ENCODE measurements around the gene GALNT8. TPM values are rescaled to one million over a fixed set of nuclear protein-coding genes. Genes with fewer than 3 reads are reported as not detected.

Gene GALNT8
- polyA plus RNA-seq, 4 donors = 0.67 to 14.4 (median 6.8) TPM; not detected in 1

DNA sequence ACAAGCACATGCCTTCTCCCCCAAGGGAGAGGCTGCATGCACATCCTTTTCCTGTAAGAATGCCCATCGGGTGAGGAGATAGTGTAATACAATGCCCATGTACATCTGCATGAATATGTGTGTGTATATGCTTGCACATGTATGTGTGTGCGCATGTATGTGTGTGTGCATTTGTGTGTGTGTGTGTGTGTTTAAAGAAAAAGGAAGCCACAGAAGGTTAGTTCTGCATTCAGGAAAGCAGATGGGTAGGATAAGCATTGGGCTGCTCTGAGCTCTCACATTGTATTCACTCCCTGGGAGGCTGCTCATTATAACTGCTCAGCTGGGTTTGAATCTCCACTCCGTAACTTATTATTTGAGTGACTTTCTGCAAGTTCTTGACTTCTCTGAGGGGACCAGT is 74.3 kb downstream of the GALNT8 start:
- 83 to 93% (median 83%) methylated on average over 3 of the region's 3 CpGs for WGBS, 3 donors
- no peak for FAIRE-seq
- H3K27ac ChIP-seq (ENCODE audit: low read depth in 1 of 3, low read length in 2 of 3) = no peak overlapping the region

DNA sequence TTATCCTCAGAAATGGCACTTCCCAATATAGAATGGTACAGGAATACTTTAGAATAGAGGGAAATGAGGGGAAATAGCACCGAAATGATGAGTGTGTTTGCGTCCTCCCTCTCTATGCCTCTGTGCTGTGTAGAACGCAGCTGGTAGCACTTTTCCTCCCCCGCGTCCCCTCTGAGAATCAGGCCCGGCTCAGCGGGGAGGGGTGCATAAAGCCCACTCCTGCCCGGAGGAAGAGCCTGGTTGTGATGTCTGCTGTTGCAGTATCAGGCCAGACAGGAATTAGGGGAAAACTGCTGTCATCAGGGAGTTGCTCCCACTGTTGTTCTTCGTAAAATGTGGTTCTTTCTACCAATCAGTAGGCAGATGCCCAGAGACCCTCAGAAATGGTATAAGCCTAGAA is 76.0 kb downstream of the GALNT8 start:
- H3K27me3 ChIP-seq (ENCODE audit: control insufficient read depth in 3 of 3, insufficient read depth in 3 of 3, low read length in 3 of 3) = peaks cover 0 to 3% (median 0%) of the 10 kb centered on the region in 3 donors
- H3K9me3 ChIP-seq (ENCODE audit: control insufficient read depth in 2 of 2, insufficient read depth in 1 of 2, low read depth in 1 of 2, low read length in 1 of 2) = no peaks in the 10 kb centered on the region
- no peak for DNase-seq
- WGBS, 3 donors = 74 to 84% (median 75%) methylated on average over 9 of the region's 9 CpGs
- no peak overlapping the region for H3K27ac ChIP-seq (ENCODE audit: low read depth in 1 of 3, low read length in 2 of 3)
- H3K4me1 ChIP-seq (ENCODE audit: control insufficient read depth in 3 of 3, insufficient read depth in 2 of 3, low read depth in 1 of 3, low read length in 2 of 3) = no peaks in the 10 kb centered on the region
- no peaks in the 10 kb centered on the region for H3K36me3 ChIP-seq (ENCODE audit: control insufficient read depth in 3 of 3, insufficient read depth in 2 of 3, low read depth in 1 of 3, low read length in 3 of 3)
- no peak for FAIRE-seq
- H3K4me3 ChIP-seq (ENCODE audit: low read depth in 1 of 3, low read length in 3 of 3) = no peak overlapping the region

More for the DNA sequence above, 74.3 kb downstream of the GALNT8 start:
- DNase-seq = no peak
- H3K4me3 ChIP-seq (ENCODE audit: low read depth in 1 of 3, low read length in 3 of 3) = no peak overlapping the region
- peaks cover 0 to 3% (median 0%) of the 10 kb centered on the region in 3 donors for H3K27me3 ChIP-seq (ENCODE audit: control insufficient read depth in 3 of 3, insufficient read depth in 3 of 3, low read length in 3 of 3)
- no peaks in the 10 kb centered on the region for H3K36me3 ChIP-seq (ENCODE audit: control insufficient read depth in 3 of 3, insufficient read depth in 2 of 3, low read depth in 1 of 3, low read length in 3 of 3)
- H3K4me1 ChIP-seq (ENCODE audit: control insufficient read depth in 3 of 3, insufficient read depth in 2 of 3, low read depth in 1 of 3, low read length in 2 of 3) = no peaks in the 10 kb centered on the region
- no peaks in the 10 kb centered on the region for H3K9me3 ChIP-seq (ENCODE audit: control insufficient read depth in 2 of 2, insufficient read depth in 1 of 2, low read depth in 1 of 2, low read length in 1 of 2)

DNA sequence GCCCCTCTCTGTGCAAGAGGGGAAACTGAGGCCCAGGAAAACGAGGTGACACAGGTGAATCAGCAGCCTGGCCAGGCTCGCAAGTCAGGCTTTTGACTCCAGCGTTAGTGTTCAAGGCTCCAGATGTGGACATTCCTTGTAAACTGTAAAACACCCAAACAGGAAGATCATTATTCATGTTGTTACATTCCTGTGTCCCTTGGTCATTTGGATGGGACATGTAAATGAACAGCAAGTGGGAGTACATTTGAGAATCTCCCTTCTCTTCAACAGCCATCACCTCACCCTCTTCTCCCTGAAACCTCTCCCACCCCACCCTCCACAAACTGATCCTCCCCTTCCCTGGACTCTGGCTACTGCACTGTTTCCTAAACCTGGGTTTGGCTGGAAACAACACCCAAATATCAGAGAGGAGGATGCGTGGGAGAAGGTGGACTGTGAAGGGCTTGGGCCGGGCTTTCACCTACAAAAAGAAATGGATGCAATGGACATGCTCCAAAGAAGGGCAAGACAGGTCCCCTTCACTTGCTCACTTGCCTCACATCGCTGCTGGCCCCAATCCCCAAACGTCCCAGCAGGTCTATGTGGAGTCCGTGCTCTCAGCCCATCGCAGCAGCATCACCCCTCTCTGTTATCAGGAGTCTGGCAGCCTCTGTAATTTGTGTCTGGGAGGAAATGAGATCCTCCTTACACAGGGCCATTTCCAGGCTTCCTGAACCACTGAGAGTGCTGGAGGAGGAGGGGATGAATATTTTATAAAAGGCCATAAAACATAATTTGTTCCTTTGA is 76.7 kb downstream of the GALNT8 start:
- Histone ChIP-seq H3K4me1 (ENCODE audit: control insufficient read depth in 3 of 3, insufficient read depth in 2 of 3, low read depth in 1 of 3, low read length in 2 of 3) (no peaks in the 10 kb centered on the region), H3K9me3 (ENCODE audit: control insufficient read depth in 2 of 2, insufficient read depth in 1 of 2, low read depth in 1 of 2, low read length in 1 of 2) (no peaks in the 10 kb centered on the region), H3K36me3 (ENCODE audit: control insufficient read depth in 3 of 3, insufficient read depth in 2 of 3, low read depth in 1 of 3, low read length in 3 of 3) (no peaks in the 10 kb centered on the region), H3K27ac (ENCODE audit: low read depth in 1 of 3, low read length in 2 of 3) (no peak overlapping the region), H3K4me3 (ENCODE audit: low read depth in 1 of 3, low read length in 3 of 3) (no peak overlapping the region), H3K27me3 (ENCODE audit: control insufficient read depth in 3 of 3, insufficient read depth in 3 of 3, low read length in 3 of 3) (peaks cover 0 to 3% (median 0%) of the 10 kb centered on the region in 3 donors)
- no peak for DNase-seq
- no peak for FAIRE-seq
- 59 to 64% (median 62%) methylated on average over 9 of the region's 9 CpGs for WGBS, 3 donors

DNA sequence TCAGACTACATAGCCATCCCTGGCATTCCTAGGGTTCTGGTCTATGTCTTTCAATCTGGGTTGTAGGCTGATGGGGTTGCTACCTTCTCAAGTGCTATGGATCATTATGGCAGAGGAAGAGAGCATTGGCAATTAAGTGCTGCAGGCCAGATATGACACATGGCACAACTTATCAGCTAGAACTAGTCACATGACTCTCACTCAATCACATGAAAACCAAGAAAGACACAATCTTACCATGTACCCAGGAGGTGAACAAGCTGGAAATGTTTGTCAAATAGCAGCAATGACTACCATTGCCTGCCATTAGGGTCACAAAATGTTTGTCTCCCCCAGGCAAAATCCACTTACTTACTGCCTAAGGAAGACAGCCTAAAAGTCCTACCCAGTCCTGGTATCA is 80.4 kb downstream of the GALNT8 start:
- DNase-seq = no peak
- H3K27ac ChIP-seq (ENCODE audit: low read depth in 1 of 3, low read length in 2 of 3) = no peak overlapping the region
- H3K27me3 ChIP-seq (ENCODE audit: control insufficient read depth in 3 of 3, insufficient read depth in 3 of 3, low read length in 3 of 3) = peaks cover 0 to 3% (median 0%) of the 10 kb centered on the region in 3 donors
- no peaks in the 10 kb centered on the region for H3K9me3 ChIP-seq (ENCODE audit: control insufficient read depth in 2 of 2, insufficient read depth in 1 of 2, low read depth in 1 of 2, low read length in 1 of 2)
- FAIRE-seq = no peak
- H3K4me1 ChIP-seq (ENCODE audit: control insufficient read depth in 3 of 3, insufficient read depth in 2 of 3, low read depth in 1 of 3, low read length in 2 of 3) = no peaks in the 10 kb centered on the region
- no peaks in the 10 kb centered on the region for H3K36me3 ChIP-seq (ENCODE audit: control insufficient read depth in 3 of 3, insufficient read depth in 2 of 3, low read depth in 1 of 3, low read length in 3 of 3)
- H3K4me3 ChIP-seq (ENCODE audit: low read depth in 1 of 3, low read length in 3 of 3) = no peak overlapping the region

DNA sequence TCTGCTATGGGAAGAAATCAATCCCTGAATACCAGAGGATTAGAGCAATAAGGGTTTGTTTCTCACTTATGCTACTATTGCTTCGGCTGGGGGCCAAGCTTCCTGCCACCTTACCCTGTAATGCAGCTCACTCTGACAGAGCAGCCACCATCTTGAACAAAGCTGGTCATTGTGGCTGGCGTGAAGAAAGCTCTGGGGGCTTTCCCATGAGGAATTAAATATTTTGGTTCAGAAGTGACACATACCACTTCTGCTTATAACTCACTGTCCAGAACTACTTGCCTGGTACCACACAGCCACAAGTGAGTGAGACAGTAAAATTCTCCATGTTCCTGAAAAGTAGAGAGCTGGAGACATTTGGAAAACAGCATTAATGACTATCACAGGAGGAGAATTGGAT is 82.6 kb downstream of the GALNT8 start:
- FAIRE-seq (no peak), DNase-seq (no peak)
- Histone ChIP-seq H3K9me3 (ENCODE audit: control insufficient read depth in 2 of 2, insufficient read depth in 1 of 2, low read depth in 1 of 2, low read length in 1 of 2) (no peaks in the 10 kb centered on the region), H3K4me3 (ENCODE audit: low read depth in 1 of 3, low read length in 3 of 3) (no peak overlapping the region), H3K27ac (ENCODE audit: low read depth in 1 of 3, low read length in 2 of 3) (no peak overlapping the region), H3K27me3 (ENCODE audit: control insufficient read depth in 3 of 3, insufficient read depth in 3 of 3, low read length in 3 of 3) (peaks cover 0 to 8% (median 3%) of the 10 kb centered on the region in 3 donors), H3K36me3 (ENCODE audit: control insufficient read depth in 3 of 3, insufficient read depth in 2 of 3, low read depth in 1 of 3, low read length in 3 of 3) (no peaks in the 10 kb centered on the region), H3K4me1 (ENCODE audit: control insufficient read depth in 3 of 3, insufficient read depth in 2 of 3, low read depth in 1 of 3, low read length in 2 of 3) (no peaks in the 10 kb centered on the region)
- WGBS, 3 donors = 69 to 80% (median 80%) methylated on average over 2 of the region's 2 CpGs

DNA sequence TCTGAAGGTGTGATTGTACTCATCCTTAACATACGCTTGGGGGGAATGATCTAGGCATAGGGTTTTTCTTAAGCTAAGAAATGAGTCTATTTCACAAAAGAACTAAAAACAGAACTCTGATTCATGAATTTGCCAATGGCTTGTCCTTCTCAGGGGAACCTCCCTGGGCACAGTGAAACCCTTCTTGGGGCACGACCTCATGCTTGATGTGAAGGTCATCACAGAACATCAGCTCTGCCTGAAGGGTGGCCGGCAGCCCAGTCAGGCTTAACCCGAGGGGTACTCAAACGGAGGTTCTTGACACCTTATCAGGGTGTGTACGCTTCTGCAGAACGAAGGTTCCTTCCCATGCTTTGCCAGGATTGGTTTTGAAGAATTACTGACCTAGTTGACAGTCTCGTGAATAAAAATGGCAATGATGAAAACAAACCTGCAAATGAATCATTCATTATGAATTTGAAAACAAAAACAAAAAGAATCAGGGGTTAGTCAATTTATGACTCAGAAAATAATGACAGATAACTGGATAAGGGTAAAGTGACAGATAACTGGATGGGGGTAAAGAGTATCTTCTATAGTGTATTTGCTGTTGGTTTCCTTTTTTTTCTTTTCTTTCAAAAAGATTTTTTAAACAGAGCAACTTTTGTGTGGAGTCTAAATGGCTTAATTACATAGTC is 86.4 kb downstream of the GALNT8 start:
- no peak for FAIRE-seq
- Histone ChIP-seq H3K27me3 (ENCODE audit: control insufficient read depth in 3 of 3, insufficient read depth in 3 of 3, low read length in 3 of 3) (peaks cover 3 to 34% (median 12%) of the 10 kb centered on the region in 3 donors), H3K27ac (ENCODE audit: low read depth in 1 of 3, low read length in 2 of 3) (no peak overlapping the region), H3K4me1 (ENCODE audit: control insufficient read depth in 3 of 3, insufficient read depth in 2 of 3, low read depth in 1 of 3, low read length in 2 of 3) (no peaks in the 10 kb centered on the region), H3K9me3 (ENCODE audit: control insufficient read depth in 2 of 2, insufficient read depth in 1 of 2, low read depth in 1 of 2, low read length in 1 of 2) (no peaks in the 10 kb centered on the region), H3K4me3 (ENCODE audit: low read depth in 1 of 3, low read length in 3 of 3) (no peak overlapping the region), H3K36me3 (ENCODE audit: control insufficient read depth in 3 of 3, insufficient read depth in 2 of 3, low read depth in 1 of 3, low read length in 3 of 3) (no peaks in the 10 kb centered on the region)
- WGBS, 3 donors = 52 to 64% (median 55%) methylated on average over 8 of the region's 8 CpGs
- no peak for DNase-seq

DNA sequence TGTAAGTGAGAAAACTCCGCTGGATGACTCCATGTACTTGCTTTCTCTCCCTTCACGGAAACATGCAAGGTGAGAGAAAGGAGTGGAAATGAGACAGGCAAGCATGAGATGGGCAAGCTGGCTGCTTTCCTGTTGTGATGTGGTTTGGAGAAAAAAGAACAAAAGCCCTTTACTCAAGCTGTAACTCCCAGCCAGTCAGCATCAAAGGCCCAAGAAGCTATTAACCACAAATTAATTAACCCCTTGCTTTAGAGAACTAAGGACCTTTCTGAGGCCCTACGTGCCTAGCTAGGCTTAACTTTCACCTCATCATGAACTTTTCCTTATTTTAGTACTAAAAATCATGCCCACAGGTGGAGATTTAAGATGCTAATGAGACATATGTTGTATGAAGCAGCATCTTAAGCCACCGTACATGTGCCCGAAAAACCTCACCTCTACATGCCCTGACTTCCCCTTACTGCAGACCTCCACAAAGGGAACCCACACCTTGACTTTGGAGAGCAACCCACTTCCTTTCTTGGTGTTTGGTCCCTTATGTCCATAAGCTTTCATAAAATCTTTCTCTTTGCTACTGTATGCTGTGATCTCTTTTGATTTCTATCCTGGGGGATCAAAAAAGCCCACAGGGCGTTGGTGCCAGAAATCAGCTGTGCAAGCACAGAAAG is 87.0 kb downstream of the GALNT8 start:
- no peak overlapping the region for H3K4me3 ChIP-seq (ENCODE audit: low read depth in 1 of 3, low read length in 3 of 3)
- 54 to 67% (median 59%) methylated on average over 6 of the region's 6 CpGs for WGBS, 3 donors
- no peak overlapping the region for H3K27ac ChIP-seq (ENCODE audit: low read depth in 1 of 3, low read length in 2 of 3)
- H3K9me3 ChIP-seq (ENCODE audit: control insufficient read depth in 2 of 2, insufficient read depth in 1 of 2, low read depth in 1 of 2, low read length in 1 of 2) = no peaks in the 10 kb centered on the region
- no peaks in the 10 kb centered on the region for H3K4me1 ChIP-seq (ENCODE audit: control insufficient read depth in 3 of 3, insufficient read depth in 2 of 3, low read depth in 1 of 3, low read length in 2 of 3)
- no peaks in the 10 kb centered on the region for H3K36me3 ChIP-seq (ENCODE audit: control insufficient read depth in 3 of 3, insufficient read depth in 2 of 3, low read depth in 1 of 3, low read length in 3 of 3)
- DNase-seq (no peak), FAIRE-seq (no peak)
- peaks cover 3 to 35% (median 12%) of the 10 kb centered on the region in 3 donors for H3K27me3 ChIP-seq (ENCODE audit: control insufficient read depth in 3 of 3, insufficient read depth in 3 of 3, low read length in 3 of 3)

DNA sequence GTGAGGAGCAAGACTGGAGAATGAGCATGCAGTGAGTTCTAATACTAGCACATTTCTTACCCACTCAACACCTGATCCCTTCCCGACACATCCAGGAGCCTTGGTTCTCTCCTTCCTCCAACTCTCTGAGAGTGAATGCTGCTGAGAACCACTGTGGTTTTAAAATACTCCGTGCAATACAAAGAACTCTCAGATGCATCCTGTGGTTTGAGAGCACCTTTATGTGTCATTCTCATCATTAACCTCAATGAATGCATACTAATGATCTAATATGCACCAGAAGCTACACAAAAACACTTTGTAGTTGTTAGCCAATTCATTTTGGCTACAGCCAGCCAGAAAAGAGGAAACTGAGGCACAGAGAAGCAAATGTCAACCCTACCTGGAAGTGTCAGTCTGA is 87.6 kb downstream of the GALNT8 start:
- Histone ChIP-seq H3K9me3 (ENCODE audit: control insufficient read depth in 2 of 2, insufficient read depth in 1 of 2, low read depth in 1 of 2, low read length in 1 of 2) (no peaks in the 10 kb centered on the region), H3K4me3 (ENCODE audit: low read depth in 1 of 3, low read length in 3 of 3) (no peak overlapping the region), H3K27me3 (ENCODE audit: control insufficient read depth in 3 of 3, insufficient read depth in 3 of 3, low read length in 3 of 3) (peaks cover 3 to 36% (median 14%) of the 10 kb centered on the region in 3 donors), H3K36me3 (ENCODE audit: control insufficient read depth in 3 of 3, insufficient read depth in 2 of 3, low read depth in 1 of 3, low read length in 3 of 3) (no peaks in the 10 kb centered on the region), H3K27ac (ENCODE audit: low read depth in 1 of 3, low read length in 2 of 3) (no peak overlapping the region), H3K4me1 (ENCODE audit: control insufficient read depth in 3 of 3, insufficient read depth in 2 of 3, low read depth in 1 of 3, low read length in 2 of 3) (no peaks in the 10 kb centered on the region)
- DNase-seq (peak in 1 of 2 donors; percentile 10), FAIRE-seq (no peak)
- WGBS, 3 donors = 51 to 62% (median 52%) methylated on average over 2 of the region's 2 CpGs

All from small intestine (tissue), 7 donors.